H9 (cell line): ENCODE data around the gene ELANE. TPM values are rescaled to one million over a fixed set of nuclear protein-coding genes. Genes with fewer than 3 reads are reported as not detected.

Experiments
- DNase-seq: peaks from one replicate; pipeline ENCODE4 v3.0.0-alpha.2; 2017
- H2AFZ ChIP-seq: one replicate; pipeline ENCODE4 v1.6.1; 2013; ENCODE audit warnings: mild to moderate bottlenecking, low read length, control low read depth, moderate library complexity
- H2AK5ac ChIP-seq: 2 replicates; pipeline ENCODE4 v1.6.1; 2013; ENCODE audit warnings: low read length, control low read depth, mixed read lengths; ENCODE audit not compliant: insufficient read length
- H2BK120ac ChIP-seq: one replicate; pipeline ENCODE4 v1.6.1; 2013; ENCODE audit warnings: low read depth, mild to moderate bottlenecking, low read length, control low read depth, inconsistent platforms; ENCODE audit not compliant: poor library complexity, severe bottlenecking
- H2BK12ac ChIP-seq: 2 replicates; pipeline ENCODE4 v1.6.1; 2013; ENCODE audit warnings: low read length, control low read depth, mixed read lengths, low read depth; ENCODE audit not compliant: insufficient read length
- H2BK15ac ChIP-seq: 2 replicates; pipeline ENCODE4 v1.6.1; 2013; ENCODE audit warnings: low read depth, low read length, control low read depth
- H2BK20ac ChIP-seq: one replicate; pipeline ENCODE4 v1.6.1; 2013; ENCODE audit warnings: low read depth, mild to moderate bottlenecking, low read length, control low read depth, inconsistent platforms; ENCODE audit not compliant: poor library complexity, severe bottlenecking
- H2BK5ac ChIP-seq: 2 replicates; pipeline ENCODE4 v1.6.1; 2013; ENCODE audit warnings: low read length, control low read depth, mixed read lengths; ENCODE audit not compliant: insufficient read length
- H3K14ac ChIP-seq: 2 replicates; pipeline ENCODE4 v1.6.1; 2013; ENCODE audit warnings: low read length, control low read depth; ENCODE audit not compliant: insufficient read depth
- H3K18ac ChIP-seq: 2 replicates; pipeline ENCODE4 v1.6.1; 2013; ENCODE audit warnings: low read depth, mild to moderate bottlenecking, mixed read lengths, low read length, control low read depth; ENCODE audit not compliant: insufficient read length
- H3K23ac ChIP-seq: 2 replicates; pipeline ENCODE4 v1.6.1; 2013; ENCODE audit warnings: low read length, control low read depth, mixed read lengths, low read depth; ENCODE audit not compliant: insufficient read length
- H3K23me2 ChIP-seq: 2 replicates; pipeline ENCODE4 v1.6.1; 2013; ENCODE audit warnings: low read depth, mild to moderate bottlenecking, mixed read lengths, low read length, control low read depth; ENCODE audit not compliant: insufficient read length, poor library complexity, severe bottlenecking
- H3K27ac ChIP-seq: 2 replicates; pipeline ENCODE4 v1.5.1; 2013; ENCODE audit warnings: low read length, control low read depth, mixed read lengths, low read depth; ENCODE audit not compliant: insufficient read length
- H3K27me3 ChIP-seq: 2 replicates; pipeline ENCODE4 v1.6.1; 2013; ENCODE audit warnings: low read length, control low read depth, inconsistent platforms; ENCODE audit not compliant: insufficient read depth
- H3K4ac ChIP-seq: 2 replicates; pipeline ENCODE4 v1.6.1; 2013; ENCODE audit warnings: low read depth, mild to moderate bottlenecking, control low read depth, inconsistent platforms, low read length, moderate library complexity
- H3K4me1 ChIP-seq: 2 replicates; pipeline ENCODE4 v1.6.1; 2013; ENCODE audit warnings: low read length, control low read depth, inconsistent platforms; ENCODE audit not compliant: insufficient read depth
- H3K4me2 ChIP-seq: 2 replicates; pipeline ENCODE4 v1.6.1; 2013; ENCODE audit warnings: low read length, control low read depth, mixed read lengths; ENCODE audit not compliant: insufficient read length, insufficient read depth
- H3K56ac ChIP-seq: 2 replicates; pipeline ENCODE4 v1.6.1; 2013; ENCODE audit warnings: low read depth, mild to moderate bottlenecking, mixed read lengths, low read length, control low read depth; ENCODE audit not compliant: insufficient read length
- H3K79me1 ChIP-seq: 2 replicates; pipeline ENCODE4 v1.6.1; 2013; ENCODE audit warnings: low read depth, mild to moderate bottlenecking, moderate library complexity, low read length, control low read depth, inconsistent platforms; ENCODE audit not compliant: insufficient read depth, poor library complexity, severe bottlenecking
- H3K79me2 ChIP-seq: 2 replicates; pipeline ENCODE4 v1.6.1; 2013; ENCODE audit warnings: low read length, control low read depth, inconsistent platforms; ENCODE audit not compliant: insufficient read depth
- H3K9ac ChIP-seq: 2 replicates; pipeline ENCODE4 v1.6.1; 2013; ENCODE audit warnings: low read length, control low read depth, mixed read lengths; ENCODE audit not compliant: insufficient read length; ENCODE audit errors: extremely low read depth
- H3K9me3 ChIP-seq: one replicate; pipeline ENCODE4 v1.6.1; 2013; ENCODE audit warnings: low read depth, low read length, inconsistent platforms; ENCODE audit not compliant: control insufficient read depth
- H3T11ph ChIP-seq: one replicate; pipeline ENCODE4 v1.6.1; 2013; ENCODE audit warnings: mild to moderate bottlenecking, low read length, control low read depth, inconsistent platforms
- H4K20me1 ChIP-seq: one replicate; pipeline ENCODE4 v1.6.1; 2013; ENCODE audit not compliant: control insufficient read depth, insufficient read length, insufficient read depth
- H4K5ac ChIP-seq: 2 replicates; pipeline ENCODE4 v1.6.1; 2013; ENCODE audit warnings: low read depth, mild to moderate bottlenecking, mixed read lengths, low read length, control low read depth; ENCODE audit not compliant: insufficient read length
- H4K8ac ChIP-seq: replicated peaks from 2 replicates; pipeline ENCODE4 v1.6.1; 2013; ENCODE audit warnings: low read length, control low read depth, mixed read lengths, low read depth; ENCODE audit not compliant: insufficient read length
- H4K91ac ChIP-seq: 2 replicates; pipeline ENCODE4 v1.6.1; 2013; ENCODE audit warnings: low read depth, mild to moderate bottlenecking, moderate library complexity, mixed read lengths, low read length, control low read depth; ENCODE audit not compliant: insufficient read length
- H3K27ac Mint-ChIP-seq, 3 experiments: 2 replicates in 2 of 3; 3 replicates in 1 of 3; pipeline ENCODE4 v1.8.0; 2020 to 2021; ENCODE audit warnings: mixed read lengths in 3 of 3, mild to moderate bottlenecking in 1 of 3, moderate library complexity in 1 of 3
- H3K27me3 Mint-ChIP-seq: 2 replicates; pipeline ENCODE4 v1.8.0; 2021; ENCODE audit warnings: low read depth, mild to moderate bottlenecking, moderate library complexity, mixed read lengths
- H3K36me3 Mint-ChIP-seq, 3 experiments: 2 replicates in 2 of 3; 3 replicates in 1 of 3; pipeline ENCODE4 v1.8.0; 2020 to 2021; ENCODE audit warnings: low read depth in 3 of 3, mixed read lengths in 3 of 3; ENCODE audit not compliant: insufficient read depth in 1 of 3
- H3K4me1 Mint-ChIP-seq, 2 experiments: 2 replicates each; pipeline ENCODE4 v1.8.0; 2020; ENCODE audit warnings: mixed read lengths in 2 of 2
- H3K4me3 Mint-ChIP-seq, 2 experiments: 2 replicates in 1 of 2; 3 replicates in 1 of 2; pipeline ENCODE4 v1.8.0; 2020 to 2021; ENCODE audit warnings: mild to moderate bottlenecking in 2 of 2, mixed read lengths in 2 of 2, moderate library complexity in 1 of 2
- H3K9me3 Mint-ChIP-seq, 2 experiments: 2 replicates in 1 of 2; 3 replicates in 1 of 2; pipeline ENCODE4 v1.8.0; 2020; ENCODE audit warnings: mild to moderate bottlenecking in 2 of 2, mixed read lengths in 2 of 2, moderate library complexity in 1 of 2
- WGBS: extraction: QIAGEN DNeasy Blood & Tissue Kit; methylation state at CpG from one replicate; pipeline ENCODE4 v1.1.7; 2013; ENCODE audit warnings: missing lambda C conversion rate, low lambda C conversion rate, mixed read lengths; ENCODE audit not compliant: insufficient read length; ENCODE audit errors: extremely low coverage; 5-methylcytosine and 5-hydroxymethylcytosine counted together
- total RNA-seq: library from RNA; stranded (reverse); gene quantifications from 2 replicates; pipeline ENCODE4 v1.2.1, GENCODE V29; 2021
- TF ChIP-seq, protein P1 (sequence below): fragments of 200-600 bp; sonication (generic); conservative IDR thresholded peaks from 3 replicates; pipeline ENCODE4 v1.8.0; 2021; ENCODE audit warnings: antibody characterized with exemption, mild to moderate bottlenecking

ELANE gene
- total RNA-seq, 1 experiment from 2014 or later: not detected

DNA sequence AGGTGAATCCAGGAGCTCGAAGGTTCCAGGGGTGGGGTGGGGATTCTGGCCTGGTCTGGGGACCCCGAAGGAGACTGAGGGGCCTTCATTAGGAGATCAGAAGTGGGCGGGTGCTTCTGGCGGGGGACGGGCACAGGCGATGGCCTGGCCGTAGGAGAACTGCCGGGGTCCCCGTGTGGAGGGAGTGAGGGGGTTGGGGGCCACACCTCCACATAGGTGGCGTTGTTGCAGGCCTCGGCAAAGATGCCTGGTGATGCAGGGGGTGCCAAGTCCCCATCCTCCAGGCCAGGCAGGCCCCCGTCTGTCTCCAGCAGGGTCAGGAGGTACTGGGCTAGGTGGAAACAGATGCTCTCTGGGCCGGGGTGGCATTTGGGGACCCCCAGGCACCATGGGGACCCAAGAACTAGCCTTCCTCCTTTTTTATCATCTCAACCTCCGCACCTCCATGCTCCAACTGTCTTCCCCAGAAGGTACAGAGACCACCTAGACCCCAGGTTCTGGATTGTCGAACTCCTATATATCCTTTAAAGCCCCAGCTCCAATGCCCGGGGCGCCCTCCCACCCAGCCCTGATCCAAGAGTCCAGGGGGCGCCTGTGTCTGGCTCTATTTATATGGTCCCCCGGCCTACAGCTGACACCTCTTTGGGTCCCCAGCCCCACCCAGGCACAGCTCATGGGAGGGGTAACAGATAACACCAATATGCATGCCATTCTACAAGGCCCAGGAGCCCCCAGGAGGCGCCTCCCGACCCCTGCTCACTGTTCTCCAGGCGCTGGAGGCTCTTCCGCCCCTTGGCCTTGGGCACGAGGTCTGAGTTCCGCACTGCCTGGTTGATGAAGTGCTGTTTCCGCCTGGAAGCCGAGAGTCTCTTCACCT, 49.4 kb downstream of the ELANE start:
- H3K9me3 ChIP-seq: no peaks in the 10 kb centered on the region
- no peaks in the 10 kb centered on the region for H3K27me3 ChIP-seq
- H2BK12ac ChIP-seq: no peak overlapping the region
- peaks cover 0 to 29% of the 10 kb centered on the region in 2 experiments; a peak in 2 of 4 replicates for H3K4me1 Mint-ChIP-seq
- H2AFZ ChIP-seq: no peak overlapping the region
- no peak overlapping the region for H2BK5ac ChIP-seq
- no peak overlapping the region for H3T11ph ChIP-seq
- TF ChIP-seq, protein P1, sequence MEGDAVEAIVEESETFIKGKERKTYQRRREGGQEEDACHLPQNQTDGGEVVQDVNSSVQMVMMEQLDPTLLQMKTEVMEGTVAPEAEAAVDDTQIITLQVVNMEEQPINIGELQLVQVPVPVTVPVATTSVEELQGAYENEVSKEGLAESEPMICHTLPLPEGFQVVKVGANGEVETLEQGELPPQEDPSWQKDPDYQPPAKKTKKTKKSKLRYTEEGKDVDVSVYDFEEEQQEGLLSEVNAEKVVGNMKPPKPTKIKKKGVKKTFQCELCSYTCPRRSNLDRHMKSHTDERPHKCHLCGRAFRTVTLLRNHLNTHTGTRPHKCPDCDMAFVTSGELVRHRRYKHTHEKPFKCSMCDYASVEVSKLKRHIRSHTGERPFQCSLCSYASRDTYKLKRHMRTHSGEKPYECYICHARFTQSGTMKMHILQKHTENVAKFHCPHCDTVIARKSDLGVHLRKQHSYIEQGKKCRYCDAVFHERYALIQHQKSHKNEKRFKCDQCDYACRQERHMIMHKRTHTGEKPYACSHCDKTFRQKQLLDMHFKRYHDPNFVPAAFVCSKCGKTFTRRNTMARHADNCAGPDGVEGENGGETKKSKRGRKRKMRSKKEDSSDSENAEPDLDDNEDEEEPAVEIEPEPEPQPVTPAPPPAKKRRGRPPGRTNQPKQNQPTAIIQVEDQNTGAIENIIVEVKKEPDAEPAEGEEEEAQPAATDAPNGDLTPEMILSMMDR: no peak
- DNase-seq: no peak
- H3K56ac ChIP-seq: no peak overlapping the region
- H3K27ac Mint-ChIP-seq: 0 out of 7 replicates have a peak overlapping the region, but pooled peaks of 1 of the 3 experiments have one; percentile 66
- H3K4me2 ChIP-seq: no peak overlapping the region
- peaks cover 6% of the 10 kb centered on the region for H3K79me1 ChIP-seq
- no peaks in the 10 kb centered on the region for H3K23me2 ChIP-seq
- H3K4ac ChIP-seq: no peak overlapping the region
- no peak overlapping the region for H3K27ac ChIP-seq
- H3K9me3 Mint-ChIP-seq: no peaks in the 10 kb centered on the region
- H4K5ac ChIP-seq: no peak overlapping the region
- no peak overlapping the region for H2BK15ac ChIP-seq
- H3K36me3 Mint-ChIP-seq: peaks cover 2 to 26% (median 26%) of the 10 kb centered on the region in 3 experiments; a peak in 5 of 7 replicates
- no peak overlapping the region for H3K23ac ChIP-seq
- no peak overlapping the region for H2BK20ac ChIP-seq
- no peak overlapping the region for H2BK120ac ChIP-seq
- no peaks in the 10 kb centered on the region; the same call in 1 of the 2 replicates for H3K27me3 Mint-ChIP-seq
- no peak overlapping the region for H2AK5ac ChIP-seq
- no peak overlapping the region for H3K9ac ChIP-seq
- no CpG with 5 or more reads among the region's 27 CpGs for WGBS
- peaks cover 3% of the 10 kb centered on the region; the same call in 1 of the 2 replicates for H3K79me2 ChIP-seq
- no peaks in the 10 kb centered on the region for H4K20me1 ChIP-seq
- no peak overlapping the region for H4K8ac ChIP-seq
- no peaks in the 10 kb centered on the region; the same call in 1 of the 2 replicates for H3K4me1 ChIP-seq
- H4K91ac ChIP-seq: no peak overlapping the region
- no peak overlapping the region for H3K14ac ChIP-seq
- H3K18ac ChIP-seq: no peak overlapping the region
- peak overlapping the region in 1 of 2 experiments; percentile 42; a peak in 1 of 5 replicates for H3K4me3 Mint-ChIP-seq
